IMR-90 (cell line): ENCODE measurements around the gene SLC38A3. TPM values are rescaled to one million over a fixed set of nuclear protein-coding genes. Genes with fewer than 3 reads are reported as not detected.

Experiments used
- ATAC-seq: fragments of 200-7000 bp; cut with Tn5 transposase; 2 replicates; pipeline ENCODE4 v1.9.1; 2020; ENCODE audit warnings: low read depth, mild to moderate bottlenecking, moderate library complexity
- BruUV-seq: library from RNA; stranded (reverse); fragments of 400-500 nt; replicated peaks from 2 replicates; lab custom pipeline; 2021; lab: Mats Ljungman, UMichigan
- CTCF ChIA-PET: fragments of 300-600 bp; formaldehyde crosslinking; extraction: SDS; loops from one replicate; lab custom pipeline; 2021; ENCODE audit warnings: antibody characterized with exemption; lab: Yijun Ruan, JAX
- POLR2A ChIA-PET: fragments of 300-600 bp; sonication (Branson Sonifier 250); formaldehyde crosslinking; loops from one replicate; lab custom pipeline; 2022; ENCODE audit warnings: antibody characterized with exemption; ENCODE audit not compliant: unreplicated experiment; lab: Charles Lee
- DNase-seq: peaks from one replicate; pipeline ENCODE4 v3.0.0; 2013
- H2AFZ ChIP-seq: replicated peaks from 2 replicates; pipeline ENCODE3; 2013; ENCODE audit warnings: low read length, mild to moderate bottlenecking; ENCODE audit not compliant: poor library complexity
- H2AK5ac ChIP-seq: 2 replicates; pipeline ENCODE4 v1.6.1; 2013; ENCODE audit warnings: low read depth, low read length, inconsistent platforms
- H2AK9ac ChIP-seq: replicated peaks from 2 replicates; pipeline ENCODE3; 2013; ENCODE audit warnings: mild to moderate bottlenecking, low read depth, low read length, moderate library complexity; ENCODE audit not compliant: poor library complexity
- H2BK120ac ChIP-seq: 2 replicates; pipeline ENCODE4 v1.6.1; 2013; ENCODE audit warnings: low read depth, low read length, inconsistent platforms
- H2BK15ac ChIP-seq: 3 replicates; pipeline ENCODE4 v1.6.1; 2013; ENCODE audit warnings: low read depth, low read length, inconsistent platforms
- H2BK20ac ChIP-seq: 2 replicates; pipeline ENCODE4 v1.6.1; 2013; ENCODE audit warnings: low read depth, mild to moderate bottlenecking, inconsistent platforms, low read length, moderate library complexity
- H2BK5ac ChIP-seq: 2 replicates; pipeline ENCODE4 v1.6.1; 2013; ENCODE audit warnings: mild to moderate bottlenecking, low read depth, low read length, inconsistent platforms; ENCODE audit not compliant: poor library complexity, severe bottlenecking
- H3K14ac ChIP-seq: replicated peaks from 2 replicates; pipeline ENCODE4 v1.6.1; 2013; ENCODE audit warnings: low read depth, low read length, inconsistent platforms
- H3K18ac ChIP-seq: 2 replicates; pipeline ENCODE4 v1.6.1; 2013; ENCODE audit warnings: low read depth, low read length, control low read depth
- H3K23ac ChIP-seq: 2 replicates; pipeline ENCODE4 v1.6.1; 2013; ENCODE audit warnings: low read depth, low read length, inconsistent platforms
- H3K27ac ChIP-seq: 2 replicates; pipeline ENCODE4 v1.5.1; 2013; ENCODE audit warnings: mild to moderate bottlenecking, control low read depth, low read length; ENCODE audit not compliant: insufficient read depth
- H3K27me3 ChIP-seq: 2 replicates; pipeline ENCODE4 v1.6.1; 2013; ENCODE audit warnings: low read length; ENCODE audit not compliant: control insufficient read depth, insufficient read depth
- H3K36me3 ChIP-seq: 2 replicates; pipeline ENCODE4 v1.6.1; 2013; ENCODE audit warnings: low read length, mixed read lengths; ENCODE audit not compliant: control insufficient read depth, insufficient read depth
- H3K4ac ChIP-seq: 2 replicates; pipeline ENCODE4 v1.6.1; 2013; ENCODE audit warnings: low read depth, low read length, inconsistent platforms
- H3K4me1 ChIP-seq: 2 replicates; pipeline ENCODE4 v1.6.1; 2013; ENCODE audit warnings: low read length, mixed read lengths; ENCODE audit not compliant: control insufficient read depth, insufficient read depth
- H3K4me2 ChIP-seq: 2 replicates; pipeline ENCODE4 v1.6.1; 2013; ENCODE audit warnings: low read depth, mild to moderate bottlenecking, control low read depth, low read length, moderate library complexity
- H3K4me3 ChIP-seq: 2 replicates; pipeline ENCODE4 v1.5.1; 2013; ENCODE audit warnings: low read depth, mild to moderate bottlenecking, control low read depth, low read length, moderate library complexity; ENCODE audit not compliant: insufficient read depth
- H3K56ac ChIP-seq: 2 replicates; pipeline ENCODE4 v1.6.1; 2013; ENCODE audit warnings: low read length, inconsistent platforms; ENCODE audit not compliant: insufficient read depth; ENCODE audit errors: extremely low read depth
- H3K79me1 ChIP-seq, 2 experiments: 2 replicates each; pipeline ENCODE4 v1.6.1; 2013; ENCODE audit warnings: low read length in 2 of 2, inconsistent platforms in 1 of 2, low read depth in 1 of 2
- H3K9ac ChIP-seq: 2 replicates; pipeline ENCODE4 v1.6.1; 2013; ENCODE audit warnings: low read depth, low read length, control low read depth
- H3K9me1 ChIP-seq: 2 replicates; pipeline ENCODE4 v1.6.1; 2013; ENCODE audit warnings: low read length, inconsistent platforms; ENCODE audit not compliant: insufficient read depth
- H3K9me3 ChIP-seq: 2 replicates; pipeline ENCODE4 v1.6.1; 2013; ENCODE audit warnings: low read length; ENCODE audit not compliant: control insufficient read depth, insufficient read depth
- H4K20me1 ChIP-seq: 2 replicates; pipeline ENCODE4 v1.6.1; 2013; ENCODE audit warnings: low read length, inconsistent platforms; ENCODE audit not compliant: insufficient read depth
- H4K5ac ChIP-seq: 2 replicates; pipeline ENCODE4 v1.6.1; 2013; ENCODE audit warnings: mild to moderate bottlenecking, low read depth, low read length, control low read depth
- H4K8ac ChIP-seq, 2 experiments: 2 replicates each; pipeline ENCODE4 v1.6.1; 2013; ENCODE audit warnings: low read depth in 2 of 2, low read length in 2 of 2, control low read depth in 1 of 2, inconsistent platforms in 1 of 2
- H4K91ac ChIP-seq: 2 replicates; pipeline ENCODE4 v1.6.1; 2013; ENCODE audit warnings: low read depth, low read length, inconsistent platforms; ENCODE audit not compliant: insufficient read depth
- MAFK ChIP-seq: IDR thresholded peaks from 2 replicates; pipeline ENCODE4 v1.6.1; 2012; ENCODE audit warnings: low read depth, low read length, improper control_type of control experiment
- RCOR1 ChIP-seq: IDR thresholded peaks from 2 replicates; pipeline ENCODE4 v1.6.1; 2012; ENCODE audit warnings: mild to moderate bottlenecking, low read length, improper control_type of control experiment; ENCODE audit not compliant: insufficient replicate concordance
- SMC3 ChIP-seq: fragments of 150-350 bp; IDR thresholded peaks from 2 replicates; pipeline ENCODE4 v1.6.1; 2016; ENCODE audit warnings: low read depth, mild to moderate bottlenecking, antibody characterized with exemption, low read length, moderate library complexity
- WGBS, 2 experiments: methylation state at CpG; one replicate each; pipeline versions ENCODE4 v1.1.5 to v1.1.7; 2013; ENCODE audit warnings: missing lambda C conversion rate in 2 of 2; ENCODE audit not compliant: insufficient read length in 1 of 2; ENCODE audit errors: extremely low coverage in 2 of 2; 5-methylcytosine and 5-hydroxymethylcytosine counted together
- dilution Hi-C: fragments of 300-500 bp; cut with HindIII; formaldehyde crosslinking; loops from one replicate; pipeline ENCODE4 v1.14.3; 2018; ENCODE audit warnings: low sequenced_read_pairs; ENCODE audit not compliant: unreplicated experiment
- in situ Hi-C: fragments of 300-500 bp; cut with MboI; formaldehyde crosslinking; loops from 3 replicates; pipeline ENCODE4 v1.14.3; 2019; ENCODE audit warnings: low sequenced_read_pairs, inconsistent platforms, mixed read lengths
- intact Hi-C: fragments of 100-400 bp; cut with micrococcal nuclease; formaldehyde crosslinking; loops from 2 replicates; pipeline ENCODE4 v1.10.0; 2022
- polyA plus RNA-seq, 3 experiments: library from polyadenylated mRNA; depleted of rRNA; stranded (reverse); fragments of >200 nt; gene quantifications; 2 replicates each; pipeline ENCODE4 v1.2.3, GENCODE V29; 2012; ENCODE audit warnings: low replicate concordance in 1 of 3
- total RNA-seq: library from RNA; depleted of rRNA; stranded (reverse); fragments of >200 nt; gene quantifications from 2 replicates; pipeline ENCODE4 v1.2.3, GENCODE V29; 2012

The SLC38A3 gene
- total and polyA plus RNA-seq, 2 of the 4 experiments (the other 2 are of a cell fraction): 0.12 to 0.36 TPM

DNA sequence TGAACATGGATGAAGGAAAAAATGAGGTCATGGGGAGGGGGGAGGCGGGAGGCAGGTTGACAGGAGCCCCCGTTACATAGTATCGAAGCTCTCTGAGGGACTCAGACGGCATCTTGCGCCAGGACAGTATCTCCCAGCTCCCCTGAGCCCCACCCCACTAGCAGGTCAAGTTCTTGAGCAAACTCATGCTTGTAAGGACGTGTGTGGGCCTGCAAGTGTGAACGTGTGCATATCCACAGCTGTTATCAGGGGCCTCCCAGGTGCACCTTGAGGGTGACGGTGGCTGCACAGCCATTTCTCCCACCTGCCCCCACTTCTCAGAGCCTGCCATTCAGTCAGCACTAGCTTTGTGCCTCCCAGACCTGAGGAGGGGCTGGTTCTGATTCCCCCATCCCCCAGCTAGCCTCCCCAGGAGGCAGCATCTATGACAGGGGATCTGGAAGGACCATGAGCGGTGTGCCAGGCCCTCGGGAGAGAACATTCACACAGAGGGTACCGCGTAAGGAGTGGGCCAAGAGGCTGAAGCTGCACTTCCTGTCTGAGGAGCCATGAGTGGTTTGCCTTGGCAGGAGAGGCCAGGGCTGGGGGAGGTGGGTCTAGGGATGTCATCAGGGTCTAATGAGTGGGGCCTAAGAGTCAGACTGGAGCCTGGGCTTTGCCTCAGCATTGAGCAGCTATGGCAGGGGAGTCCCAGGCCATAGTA is 47.1 kb upstream of the SLC38A3 start (continued):
- TF ChIP-seq SMC3 (no peak), RCOR1 (no peak)

DNA sequence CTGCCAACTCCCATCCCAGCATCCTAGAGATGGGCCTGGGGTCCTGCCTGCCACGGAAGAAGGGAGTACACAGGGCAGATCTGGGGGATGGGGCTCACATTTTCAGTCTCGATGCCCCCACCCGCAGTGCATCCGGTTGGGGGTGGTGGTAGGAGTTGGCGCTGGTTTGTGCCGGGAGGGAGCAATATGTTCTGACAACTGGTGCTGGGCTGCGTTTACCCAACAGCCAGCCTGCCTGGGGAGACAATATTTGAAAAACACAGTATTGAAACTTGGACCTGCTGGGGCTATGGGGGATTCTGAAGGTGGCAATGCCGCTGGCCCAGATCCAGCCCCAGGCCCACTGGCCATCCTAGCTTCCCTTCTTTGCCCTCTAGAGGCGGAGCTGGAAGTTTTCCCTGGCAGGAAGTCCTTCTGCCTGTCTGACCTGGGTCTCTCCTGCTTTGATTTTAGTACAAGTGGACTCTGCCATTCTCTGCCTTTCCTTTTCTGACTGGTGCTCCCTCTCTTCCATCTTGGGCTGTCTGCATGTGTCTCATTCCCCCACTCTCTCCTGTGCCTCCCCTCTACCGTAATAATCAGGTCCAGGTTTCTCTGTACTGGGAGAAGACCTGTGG is 46.4 kb upstream of the SLC38A3 start:
- no peak overlapping the region for H2BK20ac ChIP-seq
- WGBS, 2 experiments: 93% methylated on average over 5 of the region's 10 CpGs; no CpG with 5 or more reads in 1 of the 2 experiments
- in situ Hi-C loops (no loop called here), dilution Hi-C loops (no loop called here), intact Hi-C loops (no loop called here)
- H4K5ac ChIP-seq: no peak overlapping the region
- H3K4me2 ChIP-seq: no peak overlapping the region
- H2AK5ac ChIP-seq: peak overlapping the region; percentile 90; the same call in 1 of the 2 replicates
- 0 out of 2 replicates have a peak, but pooled peaks cover 4% of the 10 kb centered on the region for H4K20me1 ChIP-seq
- peak overlapping the region; percentile 88 for H2AK9ac ChIP-seq
- H3K56ac ChIP-seq: no peak overlapping the region
- no peak overlapping the region for H3K18ac ChIP-seq
- no peak overlapping the region for H3K14ac ChIP-seq
- H2BK120ac ChIP-seq: no peak overlapping the region
- H4K91ac ChIP-seq: no peak overlapping the region
- H3K36me3 ChIP-seq: peaks cover 14% of the 10 kb centered on the region; the same call in 1 of the 2 replicates
- no peak for TF ChIP-seq MAFK
- H3K79me1 ChIP-seq: peaks cover 8 to 63% of the 10 kb centered on the region in 2 experiments; a peak in 3 of 4 replicates
- no peak overlapping the region for H2BK5ac ChIP-seq
- CTCF ChIA-PET: no interaction called here
- peak overlapping the region; percentile 43; the same call in 1 of the 2 replicates for H3K4ac ChIP-seq
- no peak overlapping the region for H3K27ac ChIP-seq
- DNase-seq: no peak
- no peak overlapping the region for H3K4me3 ChIP-seq
- H2AFZ ChIP-seq: no peak overlapping the region
- peaks cover 4% of the 10 kb centered on the region; the same call in 1 of the 2 replicates for H3K27me3 ChIP-seq
- no peak for ATAC-seq
- no TSS peak for BruUV-seq
- H2BK15ac ChIP-seq: no peak overlapping the region
- H3K4me1 ChIP-seq: peaks cover 34% of the 10 kb centered on the region
- H4K8ac ChIP-seq: peak overlapping the region in 1 of 2 experiments; percentile 27; a peak in 1 of 4 replicates
- POLR2A ChIA-PET: no interaction called here
- no peaks in the 10 kb centered on the region for H3K9me3 ChIP-seq
- H3K9me1 ChIP-seq: peaks cover 11% of the 10 kb centered on the region
- H3K9ac ChIP-seq: no peak overlapping the region
- no peak overlapping the region for H3K23ac ChIP-seq
